ENCODE measurements around the gene SERPINE2. TPM values are rescaled to one million over a fixed set of nuclear protein-coding genes. Genes with fewer than 3 reads are reported as not detected.

The SERPINE2 gene
- total RNA-seq, 1 donor from 2014 or later, result 25.1 TPM

GRCh38 chr2:224083638-224084037 lies 44.6 kb upstream of the SERPINE2 start:
- no peaks in the 10 kb centered on the region for H3K27me3 Mint-ChIP-seq
- no peak for TF ChIP-seq CTCF (IDR thresholded peaks at IDR 0.05; ENCODE audit: unreplicated experiment)
- H3K9me3 Mint-ChIP-seq (ENCODE audit: low read depth), result no peaks in the 10 kb centered on the region
- H3K27ac Mint-ChIP-seq, result no peak overlapping the region
- H3K36me3 Mint-ChIP-seq (ENCODE audit: insufficient read depth), result no peaks in the 10 kb centered on the region
- H3K4me3 Mint-ChIP-seq (ENCODE audit: low read depth), result no peak overlapping the region
- no peaks in the 10 kb centered on the region for H3K4me1 Mint-ChIP-seq (ENCODE audit: low read depth)
- DNase-seq (ENCODE audit: low spot score, unreplicated experiment), result no peak

- Mint-ChIP-seq H3K9me3 (ENCODE audit: low read depth) (no peaks in the 10 kb centered on the region), H3K27ac (no peak overlapping the region), H3K4me3 (ENCODE audit: low read depth) (no peak overlapping the region), H3K4me1 (ENCODE audit: low read depth) (no peaks in the 10 kb centered on the region), H3K36me3 (ENCODE audit: insufficient read depth) (no peaks in the 10 kb centered on the region), H3K27me3 (no peaks in the 10 kb centered on the region)
- DNase-seq (ENCODE audit: low spot score, unreplicated experiment), result no peak
- TF ChIP-seq CTCF (IDR thresholded peaks at IDR 0.05; ENCODE audit: unreplicated experiment), result no peak
Measured at GRCh38 chr2:224078656-224079055, 39.6 kb upstream of the SERPINE2 start.

- Mint-ChIP-seq H3K27me3 (no peaks in the 10 kb centered on the region), H3K4me3 (ENCODE audit: low read depth) (no peak overlapping the region), H3K36me3 (ENCODE audit: insufficient read depth) (no peaks in the 10 kb centered on the region), H3K4me1 (ENCODE audit: low read depth) (no peaks in the 10 kb centered on the region), H3K9me3 (ENCODE audit: low read depth) (no peaks in the 10 kb centered on the region), H3K27ac (no peak overlapping the region)
- DNase-seq (ENCODE audit: low spot score, unreplicated experiment), result no peak
- TF ChIP-seq CTCF (IDR thresholded peaks at IDR 0.05; ENCODE audit: unreplicated experiment), result no peak
Measured at GRCh38 chr2:224077773-224078507, 38.9 kb upstream of the SERPINE2 start.

GRCh38 chr2:224075588-224075987 lies 36.5 kb upstream of the SERPINE2 start:
- TF ChIP-seq CTCF (IDR thresholded peaks at IDR 0.05; ENCODE audit: unreplicated experiment), result no peak
- Mint-ChIP-seq H3K4me1 (ENCODE audit: low read depth) (no peaks in the 10 kb centered on the region), H3K36me3 (ENCODE audit: insufficient read depth) (no peaks in the 10 kb centered on the region), H3K27ac (no peak overlapping the region), H3K9me3 (ENCODE audit: low read depth) (no peaks in the 10 kb centered on the region), H3K27me3 (no peaks in the 10 kb centered on the region), H3K4me3 (ENCODE audit: low read depth) (no peak overlapping the region)
- no peak for DNase-seq (ENCODE audit: low spot score, unreplicated experiment)

- Mint-ChIP-seq H3K9me3 (ENCODE audit: low read depth) (no peaks in the 10 kb centered on the region), H3K4me1 (ENCODE audit: low read depth) (no peaks in the 10 kb centered on the region), H3K4me3 (ENCODE audit: low read depth) (no peak overlapping the region), H3K27me3 (no peaks in the 10 kb centered on the region), H3K27ac (no peak overlapping the region), H3K36me3 (ENCODE audit: insufficient read depth) (no peaks in the 10 kb centered on the region)
- no peak for TF ChIP-seq CTCF (IDR thresholded peaks at IDR 0.05; ENCODE audit: unreplicated experiment)
- no peak for DNase-seq (ENCODE audit: low spot score, unreplicated experiment)
Measured at GRCh38 chr2:224073676-224074075, 34.6 kb upstream of the SERPINE2 start.
